A549 (cell line): Measurements from ENCODE around the gene PTK7. TPM values are rescaled to one million over a fixed set of nuclear protein-coding genes. Genes with fewer than 3 reads are reported as not detected.

Experiments
- ATAC-seq, 2 experiments: fragments of 200-7000 bp in 1 of 2; fragments of >200 bp in 1 of 2; cut with Nextera tagmentation in 1 of 2; cut with Tn5 transposase in 1 of 2; 3 replicates each; pipeline versions ENCODE4 v1.8.0 to v1.9.1; 2018 to 2020; ENCODE audit warnings: mild to moderate bottlenecking in 1 of 2, moderate library complexity in 1 of 2
- CTCF ChIA-PET: fragments of 300-600 bp; sonication (Branson Sonifier 250); formaldehyde crosslinking; extraction: SDS; loops from one replicate; lab custom pipeline; 2021; ENCODE audit warnings: antibody characterized with exemption, inconsistent platforms; lab: Yijun Ruan, JAX
- POLR2A ChIA-PET: fragments of 350-600 bp; formaldehyde crosslinking; extraction: SDS; loops from one replicate; lab custom pipeline; 2021; ENCODE audit warnings: antibody characterized with exemption, inconsistent platforms; lab: Yijun Ruan, JAX
- DNase-seq, 2 experiments: peaks; one replicate each; pipeline versions ENCODE4 v3.0.0 to v3.0.0-alpha.2; 2011 to 2016; ENCODE audit warnings: low read depth in 1 of 2, low spot score in 1 of 2
- FAIRE-seq: peaks from 2 replicates; lab custom pipeline; 2011; peaks lifted over from hg19 to GRCh38; lab: Jason Lieb, UNC
- H3K27ac ChIP-seq, 2 experiments: fragments of >200 bp; sonication (Bioruptor Twin); formaldehyde crosslinking; 3 replicates each; pipeline ENCODE4 v1.5.1; 2016 to 2017
- H3K4me1 ChIP-seq: fragments of >200 bp; sonication (Bioruptor Twin); formaldehyde crosslinking; 3 replicates; pipeline ENCODE4 v1.6.1; 2016
- H3K4me2 ChIP-seq: fragments of >200 bp; sonication (Bioruptor Twin); formaldehyde crosslinking; 3 replicates; pipeline ENCODE4 v1.6.1; 2016
- H3K4me3 ChIP-seq: fragments of >200 bp; sonication (Bioruptor Twin); formaldehyde crosslinking; 3 replicates; pipeline ENCODE4 v1.5.1; 2016
- H3K9me3 ChIP-seq: fragments of >200 bp; sonication (Bioruptor Twin); formaldehyde crosslinking; 3 replicates; pipeline ENCODE4 v1.6.1; 2016
- BHLHE40 ChIP-seq: IDR thresholded peaks from 2 replicates; pipeline ENCODE4 v1.6.1; 2012; ENCODE audit warnings: low read depth, low read length, inconsistent platforms
- E2F6 ChIP-seq: IDR thresholded peaks from 2 replicates; pipeline ENCODE4 v1.6.1; 2012; ENCODE audit warnings: low read depth, borderline replicate concordance
- HDAC2 ChIP-seq: fragments of 200-600 bp; sonication (generic); IDR thresholded peaks from 2 replicates; pipeline ENCODE4 v1.6.1; 2016
- NPAS2 ChIP-seq: fragments of 250-450 bp; sonication (Bioruptor Pico); IDR thresholded peaks from 2 replicates; pipeline ENCODE4 v1.8.0; 2022; ENCODE audit warnings: mild to moderate bottlenecking, moderate library complexity, borderline replicate concordance
- PBX3 ChIP-seq: IDR thresholded peaks from 2 replicates; pipeline ENCODE4 v1.6.1; 2012
- RCOR1 ChIP-seq: fragments of 150-350 bp; IDR thresholded peaks from 2 replicates; pipeline ENCODE4 v1.6.1; 2014; ENCODE audit warnings: antibody characterized with exemption, low read length, low read depth
- REST ChIP-seq: fragments of 200-600 bp; sonication (generic); IDR thresholded peaks from 2 replicates; pipeline ENCODE4 v1.6.1; 2016; ENCODE audit warnings: antibody characterized with exemption, mild to moderate bottlenecking, moderate library complexity
- USF2 ChIP-seq: fragments of 450-650 bp; IDR thresholded peaks from 2 replicates; pipeline ENCODE4 v1.6.1; 2014; ENCODE audit warnings: antibody characterized with exemption
- ZC3H11A ChIP-seq: fragments of 450-650 bp; IDR thresholded peaks from 2 replicates; pipeline ENCODE4 v1.6.1; 2014; ENCODE audit warnings: antibody characterized with exemption, mild to moderate bottlenecking
- WGBS: methylation state at CpG from one replicate; pipeline ENCODE4 v1.1.6; 2017; ENCODE audit errors: missing lambda C conversion rate; 5-methylcytosine and 5-hydroxymethylcytosine counted together
- polyA plus RNA-seq, 4 experiments: library from polyadenylated mRNA; depleted of rRNA in 3 of 4; stranded (reverse); fragments of >200 nt; fragmentation: RNase III in 1 of 4; extraction: RNeasy Plus Mini Kit Qiagen cat#74134 plus additional on column Dnase treatment in 1 of 4; gene quantifications; 2 replicates in 3 of 4; 3 replicates in 1 of 4; pipeline ENCODE4 v1.2.3, GENCODE V29; 2011 to 2017

Gene PTK7
- polyA plus RNA-seq, 2 of the 4 experiments (the other 2 are of a cell fraction) = 2.8 to 5.6 TPM

- CTCF ChIA-PET = no interaction called here
- ATAC-seq = no peak
Measured at GRCh38 chr6:43045371-43045930, 30.7 kb upstream of the PTK7 start.

GRCh38 chr6:43047998-43048397, 28.1 kb upstream of the PTK7 start:
- H3K4me3 ChIP-seq = no peak overlapping the region
- 93% methylated on average over 7 of the region's 7 CpGs for WGBS
- ATAC-seq = no peak
- POLR2A ChIA-PET = no interaction called here
- H3K27ac ChIP-seq = no peak overlapping the region
- TF ChIP-seq RCOR1 = no peak
- no peak for TF ChIP-seq USF2
- TF ChIP-seq HDAC2 = no peak
- TF ChIP-seq PBX3 = no peak
- no peak for TF ChIP-seq E2F6
- TF ChIP-seq, all 56 proteins: peak for 0
- CTCF ChIA-PET = no interaction called here
- FAIRE-seq = no peak
- H3K4me1 ChIP-seq = peaks cover 9% of the 10 kb centered on the region
- DNase-seq = no peak
- H3K9me3 ChIP-seq = no peaks in the 10 kb centered on the region
- no peak overlapping the region for H3K4me2 ChIP-seq

More at GRCh38 chr6:43045371-43045930, 30.7 kb upstream of the PTK7 start:
- Histone ChIP-seq H3K4me2 (no peak overlapping the region), H3K4me3 (no peak overlapping the region), H3K27ac (no peak overlapping the region), H3K9me3 (no peaks in the 10 kb centered on the region), H3K4me1 (no peaks in the 10 kb centered on the region)
- WGBS = 89% methylated on average over 10 of the region's 11 CpGs
- DNase-seq (no peak), FAIRE-seq (no peak)
- TF ChIP-seq REST = no peak
- TF ChIP-seq, all 56 proteins: peak for 0
- POLR2A ChIA-PET = no interaction called here

GRCh38 chr6:43050981-43051380, 25.1 kb upstream of the PTK7 start:
- no peak overlapping the region for H3K4me3 ChIP-seq

More at GRCh38 chr6:43050981-43051380, 25.1 kb upstream of the PTK7 start:
- no peak for ATAC-seq
- H3K4me2 ChIP-seq = no peak overlapping the region
- WGBS = 97% methylated on average over 9 of the region's 17 CpGs
- H3K9me3 ChIP-seq = no peaks in the 10 kb centered on the region
- POLR2A ChIA-PET = interaction anchor here (1.1 kb wide), 1 partner anchor 11 kb away, joined by 3 read pairs; no protein-coding TSS in a partner anchor
- TF ChIP-seq ZC3H11A = no peak
- TF ChIP-seq BHLHE40 = no peak
- TF ChIP-seq USF2 = no peak
- no peak for TF ChIP-seq NPAS2 (CRISPR knock-in tag)
- CTCF ChIA-PET = interaction anchor here (0.7 to 2.4 kb wide), 3 partner anchors 8 to 11 kb away, joined by 3 to 6 read pairs (median 3); partner anchors contain the start of genes KLC4 and MRPL2
- peaks cover 13% of the 10 kb centered on the region for H3K4me1 ChIP-seq
- FAIRE-seq = no peak
- DNase-seq = no peak
- H3K27ac ChIP-seq = no peak overlapping the region
